Right cardiac atrium (tissue), 5 donors: Measurements from ENCODE around the gene BCAP31. TPM values are rescaled to one million over a fixed set of nuclear protein-coding genes. Genes with fewer than 3 reads are reported as not detected.
"Not testable (repeated sequence)": the region's sequence is repeated elsewhere in the genome, so short reads cannot be mapped to it uniquely, and the experiment has no call there.

Experiments used
- ATAC-seq, 2 donors: fragments of 200-7000 bp; cut with Tn5 transposase; one replicate each; pipeline versions ENCODE4 v1.8.0 to v1.9.1; 2020; ENCODE audit warnings: moderate library complexity in 2 of 2, mild to moderate bottlenecking in 1 of 2
- DNase-seq, 3 donors: peaks; one replicate each; pipeline ENCODE4 v3.0.0-alpha.2; 2020
- H3K27ac ChIP-seq: one replicate; pipeline ENCODE4 v1.5.1; 2013; ENCODE audit warnings: mild to moderate bottlenecking, low read length, control low read depth, moderate library complexity
- H3K27me3 ChIP-seq: one replicate; pipeline ENCODE4 v1.6.1; 2013; ENCODE audit not compliant: control insufficient read depth, insufficient read depth
- H3K4me1 ChIP-seq: one replicate; pipeline ENCODE4 v1.6.1; 2013; ENCODE audit warnings: low read length; ENCODE audit not compliant: control insufficient read depth, insufficient read depth
- H3K4me3 ChIP-seq: one replicate; pipeline ENCODE4 v1.5.1; 2013; ENCODE audit warnings: low read length, control low read depth
- H3K9me3 ChIP-seq: one replicate; pipeline ENCODE4 v1.6.1; 2013; ENCODE audit warnings: low read length; ENCODE audit not compliant: control insufficient read depth
- WGBS: extraction: QIAGEN DNeasy Blood & Tissue Kit; methylation state at CpG from one replicate; pipeline ENCODE4 v1.1.7; 2013; 5-methylcytosine and 5-hydroxymethylcytosine counted together
- intact Hi-C, 4 donors: fragments of 100-400 bp; cut with DNase I; formaldehyde crosslinking; loops; one replicate each; pipeline versions ENCODE4 v1.11.0 to v1.14.0; 2022 to 2023
- polyA plus RNA-seq: library from polyadenylated mRNA; stranded (reverse); fragments of 200-250 nt; gene quantifications from one replicate; pipeline ENCODE4 v1.2.3, GENCODE V29; 2013
- total RNA-seq, 4 donors: library from RNA; stranded (reverse); fragmentation: NEBNext Ultra II Directional; extraction: Animal tissue kit (Norgen Biotek cat#: 25700); gene quantifications; one replicate each; pipeline ENCODE4 v1.2.1, GENCODE V29; 2021
- donor health status: healthy with polysubstance abuse.
- donor health status: DM: no; HTN: yes; CAD: no.
- donor health status: DM: no; HTN: no; CAD: no.
- donor health status: DM: no; HTN: yes; CAD: no; lungs with severe emphysema.
- donor health status: DM: yes; HTN: yes; CAD: no.

The BCAP31 gene
- total and polyA plus RNA-seq, 5 donors: 111 to 149 (median 123) TPM

DNA sequence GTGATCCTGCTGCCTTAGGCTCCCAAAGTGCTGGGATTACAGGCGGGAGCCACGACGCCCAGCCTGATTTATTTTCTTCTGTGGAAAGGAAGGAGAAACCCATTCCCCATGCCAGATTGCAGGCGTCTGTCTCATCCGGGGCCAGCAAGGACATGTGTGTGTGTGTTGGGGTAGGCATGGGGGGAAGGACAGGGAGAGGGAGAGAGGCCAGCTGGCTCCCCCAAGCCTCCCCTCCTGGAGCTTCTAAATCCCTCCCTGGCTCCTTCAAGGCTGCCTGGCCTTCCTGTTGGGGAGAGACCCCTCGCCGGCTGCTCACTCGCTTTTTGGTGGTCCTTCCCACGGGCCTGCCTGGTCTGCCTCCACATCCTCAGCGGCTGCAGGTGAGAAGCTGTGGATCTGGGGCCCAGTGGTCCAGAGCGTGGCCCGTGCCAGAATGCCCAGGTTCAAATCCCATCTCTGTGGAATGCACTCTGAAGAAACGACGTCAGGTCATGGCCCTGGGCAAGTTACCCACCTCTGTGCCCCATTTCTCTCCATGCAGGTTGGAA lies 38.5 kb upstream of the BCAP31 start:
- peak in 2 of 3 donors; percentile 32 to 33 for DNase-seq
- ATAC-seq: no peak
- 88% methylated on average over 14 of the region's 14 CpGs for WGBS
- no peaks in the 10 kb centered on the region for H3K4me1 ChIP-seq
- H3K4me3 ChIP-seq: no peak overlapping the region
- H3K27me3 ChIP-seq: no peaks in the 10 kb centered on the region
- no peaks in the 10 kb centered on the region for H3K9me3 ChIP-seq
- intact Hi-C loops: loop anchor here in 2 of 4 donors (10.0 kb wide), 1 partner anchor 192 kb away; no protein-coding TSS in a partner anchor
- H3K27ac ChIP-seq: no peak overlapping the region

DNA sequence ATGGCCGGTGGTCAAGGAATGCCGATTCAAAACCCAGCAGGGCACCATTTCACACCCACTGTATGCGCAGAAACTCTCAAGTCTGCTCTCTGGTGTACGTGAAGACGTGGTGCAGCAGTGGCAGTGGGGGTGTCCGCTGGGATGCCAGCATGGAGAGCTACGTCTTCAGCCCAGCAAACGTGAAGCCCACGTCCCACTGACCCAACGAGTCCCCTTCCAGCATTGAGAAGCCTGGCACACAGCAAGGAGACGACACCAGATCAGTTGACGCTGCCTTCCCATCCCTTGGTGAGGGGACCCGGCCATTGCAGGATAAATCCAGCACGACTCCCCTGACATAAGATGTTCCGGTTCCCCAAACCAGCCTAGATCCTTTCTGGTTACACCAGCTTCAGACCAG lies 37.7 kb upstream of the BCAP31 start:
- H3K4me3 ChIP-seq: no peak overlapping the region
- no peaks in the 10 kb centered on the region for H3K27me3 ChIP-seq
- intact Hi-C loops: loop anchor here in 2 of 4 donors (10.0 kb wide), 1 partner anchor 193 kb away; no protein-coding TSS in a partner anchor
- 78% methylated on average over 15 of the region's 15 CpGs for WGBS
- no peak overlapping the region for H3K27ac ChIP-seq
- H3K9me3 ChIP-seq: no peaks in the 10 kb centered on the region
- H3K4me1 ChIP-seq: no peaks in the 10 kb centered on the region
- DNase-seq (no peak), ATAC-seq (no peak)

- ATAC-seq (no peak), DNase-seq (no peak)
- H3K27me3 ChIP-seq: no peaks in the 10 kb centered on the region
- H3K4me3 ChIP-seq: no peak overlapping the region
- intact Hi-C loops: no loop called here
- H3K4me1 ChIP-seq: no peaks in the 10 kb centered on the region
- no peaks in the 10 kb centered on the region for H3K9me3 ChIP-seq
- WGBS: 68% methylated on average over 1 of the region's 1 CpG
- no peak overlapping the region for H3K27ac ChIP-seq
Observed at GRCh38 chrX:153755136-153755535, 30.9 kb upstream of the BCAP31 start.

DNA sequence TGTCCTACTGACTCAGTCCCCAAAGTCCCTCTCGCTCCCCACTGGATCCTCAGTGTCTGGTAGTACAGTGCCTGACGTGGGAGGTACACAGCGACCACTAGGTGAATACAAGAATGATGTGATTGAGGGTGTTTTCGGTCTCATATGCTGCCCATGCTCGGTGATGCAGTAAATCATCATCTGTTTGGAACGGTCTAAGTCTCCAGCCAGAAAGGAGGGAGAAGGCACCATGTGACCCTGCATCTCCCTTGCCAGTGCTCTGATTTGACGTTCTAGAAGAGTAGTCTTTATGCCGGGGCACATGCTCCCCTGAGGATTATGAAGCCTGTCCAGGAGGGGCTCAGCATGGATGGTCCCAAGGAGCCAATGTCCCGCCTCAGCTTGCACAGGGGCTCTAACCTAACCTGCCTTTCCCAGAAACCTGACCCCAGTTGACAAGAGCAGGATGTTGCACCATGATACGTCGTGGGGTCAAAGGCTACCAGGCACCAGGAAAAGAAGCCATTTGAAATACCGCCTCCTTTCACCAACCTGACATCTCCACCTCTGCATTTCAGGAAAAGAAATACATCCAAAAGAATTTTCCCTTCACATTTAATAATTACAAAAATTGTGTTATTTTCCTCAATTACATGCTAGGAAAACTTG lies 26.1 kb upstream of the BCAP31 start:
- H3K27ac ChIP-seq: no peak overlapping the region
- WGBS: 81% methylated on average over 12 of the region's 12 CpGs
- intact Hi-C loops: no loop called here
- H3K27me3 ChIP-seq: no peaks in the 10 kb centered on the region
- ATAC-seq (no peak), DNase-seq (no peak)
- H3K4me3 ChIP-seq: no peak overlapping the region
- no peaks in the 10 kb centered on the region for H3K9me3 ChIP-seq
- H3K4me1 ChIP-seq: no peaks in the 10 kb centered on the region

- intact Hi-C loops, H3K27me3 ChIP-seq, H3K27ac ChIP-seq, H3K9me3 ChIP-seq, H3K4me3 ChIP-seq, ATAC-seq, DNase-seq, H3K4me1 ChIP-seq: not testable (repeated sequence)
- WGBS: 85% methylated on average over 7 of the region's 7 CpGs
Observed at GRCh38 chrX:153749017-153749416, 24.8 kb upstream of the BCAP31 start.

DNA sequence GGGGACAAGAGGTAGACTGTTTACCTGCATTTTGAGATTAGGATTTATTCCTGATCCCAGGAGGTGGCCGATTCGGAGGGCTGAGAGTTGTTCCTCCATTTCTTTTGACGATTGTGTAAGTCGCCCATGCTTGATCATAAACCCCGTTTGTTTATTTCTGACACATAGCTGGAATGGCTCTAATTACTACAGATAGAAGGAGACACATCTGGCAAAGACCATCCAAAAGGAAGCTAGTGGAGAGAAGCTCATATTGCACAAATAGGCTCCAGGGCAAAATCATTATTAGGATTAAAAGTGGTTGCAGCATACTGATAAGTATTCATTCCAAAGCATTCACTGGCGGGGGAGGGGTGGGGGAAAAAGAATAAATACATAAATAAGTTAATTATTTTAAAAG lies 22.8 kb upstream of the BCAP31 start:
- intact Hi-C loops, H3K9me3 ChIP-seq, H3K27ac ChIP-seq, DNase-seq, H3K4me3 ChIP-seq, H3K4me1 ChIP-seq, H3K27me3 ChIP-seq, ATAC-seq: not testable (repeated sequence)
- WGBS: 78% methylated on average over 6 of the region's 6 CpGs

DNA sequence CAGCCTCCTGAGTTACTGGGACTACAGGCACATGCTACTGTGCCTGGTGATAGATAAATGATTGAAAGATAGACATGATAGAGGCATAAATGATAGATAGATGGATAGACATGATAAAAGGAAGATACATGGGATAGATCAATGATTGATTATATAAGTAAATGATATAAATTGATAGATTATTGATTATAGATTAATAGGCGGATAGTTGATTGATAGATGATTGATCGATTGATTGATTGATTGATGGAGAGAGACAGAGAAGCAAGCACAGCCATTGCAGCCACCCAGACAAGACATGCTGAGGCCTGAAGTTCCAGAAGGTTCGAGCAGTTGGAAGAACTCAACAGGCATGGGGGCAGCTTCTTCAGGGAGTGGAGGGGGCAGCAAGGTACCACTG lies 22.2 kb upstream of the BCAP31 start:
- H3K4me1 ChIP-seq: no peaks in the 10 kb centered on the region
- no peak overlapping the region for H3K4me3 ChIP-seq
- ATAC-seq (no peak), DNase-seq (no peak)
- no peak overlapping the region for H3K27ac ChIP-seq
- 86% methylated on average over 3 of the region's 3 CpGs for WGBS
- H3K27me3 ChIP-seq: no peaks in the 10 kb centered on the region
- intact Hi-C loops: no loop called here
- no peaks in the 10 kb centered on the region for H3K9me3 ChIP-seq

- not testable (repeated sequence) for H3K4me3 ChIP-seq, DNase-seq
Observed at GRCh38 chrX:153745067-153745433, 20.9 kb upstream of the BCAP31 start.

DNA sequence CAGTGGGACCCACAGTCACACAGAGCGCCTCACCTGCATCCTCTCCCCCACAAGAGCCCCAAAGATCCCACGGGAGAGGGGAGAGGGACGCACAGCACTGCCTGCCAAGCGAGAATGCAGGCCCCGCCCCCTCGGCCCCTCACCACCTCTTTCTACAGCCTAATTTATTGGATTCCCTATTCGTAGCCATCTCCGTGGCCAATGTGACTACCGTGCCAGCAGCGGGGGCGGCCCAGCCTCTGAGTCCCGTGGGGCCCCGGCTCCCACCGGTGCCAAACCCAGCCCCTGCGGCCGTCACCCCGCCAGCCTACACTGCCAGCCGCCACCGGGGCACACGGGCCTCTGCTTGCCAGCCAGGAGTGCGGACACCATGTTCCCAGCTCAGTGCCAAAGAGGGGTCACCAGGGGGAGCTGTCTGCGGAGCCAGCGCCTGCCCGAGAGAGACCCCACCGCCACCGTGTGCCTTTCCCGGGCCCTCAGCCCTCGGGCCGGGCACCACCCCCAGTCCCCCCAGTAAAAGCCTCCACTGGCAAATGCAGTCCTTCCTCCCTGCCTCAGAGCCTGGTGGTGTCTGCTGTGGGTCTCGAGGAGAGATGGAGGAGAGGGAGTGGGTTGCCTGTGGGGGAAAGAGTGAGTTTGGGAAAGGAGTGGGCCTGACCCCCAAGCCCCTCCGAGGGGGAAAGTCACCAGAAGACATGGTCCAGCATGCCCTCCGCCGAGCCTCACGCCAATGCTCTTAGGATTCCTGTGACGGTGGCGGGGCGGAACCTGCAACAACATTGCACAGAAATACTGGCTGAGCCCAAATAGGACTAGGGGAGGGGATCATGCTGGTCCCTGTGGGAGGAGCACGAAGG lies 20.3 kb upstream of the BCAP31 start:
- H3K4me3 ChIP-seq: no peak overlapping the region
- H3K27me3 ChIP-seq: no peaks in the 10 kb centered on the region
- 9% methylated on average over 38 of the region's 38 CpGs for WGBS
- intact Hi-C loops: no loop called here
- no peaks in the 10 kb centered on the region for H3K9me3 ChIP-seq
- H3K4me1 ChIP-seq: no peaks in the 10 kb centered on the region
- DNase-seq: peak; percentile 48 to 73 (median 68)
- H3K27ac ChIP-seq: no peak overlapping the region
- ATAC-seq: no peak

More at GRCh38 chrX:153745067-153745433, 20.9 kb upstream of the BCAP31 start:
- H3K9me3 ChIP-seq, intact Hi-C loops, H3K4me1 ChIP-seq, H3K27ac ChIP-seq, ATAC-seq, H3K27me3 ChIP-seq: not testable (repeated sequence)
- WGBS: 25% methylated on average over 12 of the region's 12 CpGs

DNA sequence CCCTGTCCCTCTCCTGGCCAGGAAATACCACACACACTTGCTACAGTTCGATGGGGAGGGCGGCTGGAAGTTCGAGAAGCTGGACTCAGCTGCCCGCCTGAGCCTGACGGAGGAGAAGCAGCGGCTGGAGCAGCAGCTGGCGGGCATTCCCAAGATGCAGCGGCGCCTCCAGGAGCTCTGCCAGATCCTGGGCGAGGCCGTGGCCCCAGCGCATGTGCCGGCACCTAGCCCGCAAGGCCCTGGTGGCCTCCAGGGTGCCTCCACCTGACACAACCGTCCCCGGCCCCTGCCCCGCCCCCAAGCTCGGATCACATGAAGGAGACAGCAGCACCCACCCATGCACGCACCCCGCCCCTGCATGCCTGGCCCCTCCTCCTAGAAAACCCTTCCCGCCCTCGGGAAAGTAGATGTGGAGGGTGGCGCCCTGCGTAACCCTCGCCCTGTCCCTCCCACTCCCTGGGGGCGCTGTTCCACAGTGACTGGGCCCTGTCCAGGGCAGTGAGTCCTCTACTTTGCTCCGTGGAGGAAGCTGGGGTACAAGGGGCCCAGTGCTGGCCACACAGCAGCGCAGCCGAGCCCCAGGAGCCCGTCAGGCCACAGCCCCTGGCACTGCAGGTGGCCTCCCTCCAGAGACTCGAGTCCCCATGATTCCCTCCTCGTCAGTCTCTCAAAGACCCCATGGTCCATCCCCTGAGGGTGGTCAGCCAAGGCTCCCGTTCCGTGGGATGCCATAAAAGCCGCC lies 19.5 kb upstream of the BCAP31 start:
- H3K27ac ChIP-seq, H3K9me3 ChIP-seq, H3K4me1 ChIP-seq, H3K4me3 ChIP-seq, intact Hi-C loops, ATAC-seq, H3K27me3 ChIP-seq: not testable (repeated sequence)
- 44% methylated on average over 31 of the region's 35 CpGs for WGBS
- peak; percentile 74 to 91 (median 89) for DNase-seq
